Measurements from ENCODE around the gene SMARCA2.
A peak's percentile ranks its signal among the peaks of the same experiment; 100 is the strongest.

SMARCA2 gene

DNA sequence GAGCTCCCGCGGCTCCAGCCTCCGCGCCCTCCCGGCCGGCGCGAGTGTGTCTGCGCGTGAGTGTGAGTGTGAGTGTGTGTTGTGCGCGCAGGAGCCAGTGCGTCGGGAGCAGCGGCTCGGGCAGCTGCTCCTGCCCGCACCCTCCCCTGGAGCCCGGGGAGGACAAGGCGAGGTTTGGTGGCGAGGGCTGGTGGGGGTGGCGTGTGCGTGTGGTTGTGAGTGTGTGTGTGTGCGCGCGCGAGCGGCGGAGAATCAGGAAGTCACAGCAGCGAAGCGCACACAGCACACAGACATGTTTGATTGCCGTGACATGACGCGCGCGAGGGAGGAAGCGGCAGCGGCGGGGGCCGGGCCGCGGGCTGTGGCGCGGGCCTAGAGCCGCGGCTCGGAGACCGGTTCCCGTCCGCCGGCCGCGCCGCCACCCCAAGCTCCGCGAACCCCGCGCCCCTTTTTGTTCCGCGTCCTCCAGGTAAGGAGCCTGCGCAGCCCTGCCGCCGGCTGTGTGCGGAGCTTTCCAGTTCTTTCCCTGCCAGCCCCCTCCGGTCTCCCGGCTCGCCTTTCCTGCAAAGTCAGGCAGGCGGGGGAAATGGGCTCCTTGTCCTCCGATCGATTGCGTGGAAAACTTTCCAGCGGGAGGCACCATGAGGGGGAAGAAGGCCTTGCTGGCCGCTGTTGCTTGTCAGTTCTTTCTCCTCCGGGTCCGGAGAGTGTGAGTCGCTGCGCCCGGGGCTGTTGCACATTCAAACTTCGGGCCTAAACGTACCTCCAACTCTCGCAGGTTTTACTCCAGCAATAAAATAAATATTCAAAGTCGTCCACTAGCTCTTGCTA is 2.4 kb downstream of the SMARCA2 start:
- Histone ChIP-seq H3K4me3 (ENCODE audit: low read length) (peak overlapping the region; percentile 80), H3K27me3 (ENCODE audit: control insufficient read depth, insufficient read depth, low read length) (peaks cover 6% of the 10 kb centered on the region), H3K9me3 (ENCODE audit: control insufficient read depth, low read length) (no peaks in the 10 kb centered on the region), H3K9ac (ENCODE audit: low read length) (peak overlapping the region; percentile 88), H3K4me1 (ENCODE audit: control insufficient read depth, insufficient read depth, low read length) (peaks cover 16% of the 10 kb centered on the region), H3K36me3 (ENCODE audit: control insufficient read depth, insufficient read depth, low read length) (no peaks in the 10 kb centered on the region)

GRCh38 chr9:2018162-2018643 is 3.1 kb downstream of the SMARCA2 start:
- Histone ChIP-seq H3K27me3 (ENCODE audit: control insufficient read depth, insufficient read depth, low read length) (peaks cover 6% of the 10 kb centered on the region), H3K9ac (ENCODE audit: low read length) (peak overlapping the region; percentile 88), H3K4me3 (ENCODE audit: low read length) (peak overlapping the region; percentile 80), H3K36me3 (ENCODE audit: control insufficient read depth, insufficient read depth, low read length) (no peaks in the 10 kb centered on the region), H3K9me3 (ENCODE audit: control insufficient read depth, low read length) (no peaks in the 10 kb centered on the region), H3K4me1 (ENCODE audit: control insufficient read depth, insufficient read depth, low read length) (peaks cover 22% of the 10 kb centered on the region)

- H3K4me1 ChIP-seq (ENCODE audit: control insufficient read depth, insufficient read depth, low read length) = peaks cover 27% of the 10 kb centered on the region
- H3K36me3 ChIP-seq (ENCODE audit: control insufficient read depth, insufficient read depth, low read length) = no peaks in the 10 kb centered on the region
- peak overlapping the region; percentile 80 for H3K4me3 ChIP-seq (ENCODE audit: low read length)
- peak overlapping the region; percentile 88 for H3K9ac ChIP-seq (ENCODE audit: low read length)
- H3K27me3 ChIP-seq (ENCODE audit: control insufficient read depth, insufficient read depth, low read length) = peaks cover 2% of the 10 kb centered on the region
- H3K9me3 ChIP-seq (ENCODE audit: control insufficient read depth, low read length) = no peaks in the 10 kb centered on the region
Measured at GRCh38 chr9:2018764-2019558, 3.8 kb downstream of the SMARCA2 start.

DNA sequence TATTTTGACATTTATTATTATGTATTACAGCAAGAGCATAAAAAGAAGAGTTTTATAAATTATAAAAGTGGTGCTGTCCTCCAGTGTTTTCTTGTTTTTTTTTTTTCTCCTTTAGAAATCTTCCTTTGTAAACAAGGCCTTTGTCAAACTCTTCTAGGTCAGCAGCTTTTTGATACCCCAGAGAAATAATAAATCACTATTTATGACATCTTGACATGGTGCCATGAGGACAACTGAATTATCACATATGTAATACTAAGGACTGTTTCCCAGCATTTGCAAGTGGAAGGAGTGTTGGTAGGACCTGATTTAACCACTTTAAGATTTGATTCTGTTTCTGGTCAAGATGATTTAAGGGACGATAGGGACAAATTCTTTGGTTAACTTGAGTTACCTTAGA is 4.6 kb downstream of the SMARCA2 start:
- peaks cover 27% of the 10 kb centered on the region for H3K4me1 ChIP-seq (ENCODE audit: control insufficient read depth, insufficient read depth, low read length)
- no peaks in the 10 kb centered on the region for H3K9me3 ChIP-seq (ENCODE audit: control insufficient read depth, low read length)
- no peak overlapping the region for H3K4me3 ChIP-seq (ENCODE audit: low read length)
- no peaks in the 10 kb centered on the region for H3K27me3 ChIP-seq (ENCODE audit: control insufficient read depth, insufficient read depth, low read length)
- no peaks in the 10 kb centered on the region for H3K36me3 ChIP-seq (ENCODE audit: control insufficient read depth, insufficient read depth, low read length)
- H3K9ac ChIP-seq (ENCODE audit: low read length) = no peak overlapping the region

- Histone ChIP-seq H3K9ac (ENCODE audit: low read length) (no peak overlapping the region), H3K27me3 (ENCODE audit: control insufficient read depth, insufficient read depth, low read length) (no peaks in the 10 kb centered on the region), H3K9me3 (ENCODE audit: control insufficient read depth, low read length) (no peaks in the 10 kb centered on the region), H3K36me3 (ENCODE audit: control insufficient read depth, insufficient read depth, low read length) (no peaks in the 10 kb centered on the region), H3K4me1 (ENCODE audit: control insufficient read depth, insufficient read depth, low read length) (peaks cover 27% of the 10 kb centered on the region), H3K4me3 (ENCODE audit: low read length) (no peak overlapping the region)
Measured at GRCh38 chr9:2021731-2022130, 6.6 kb downstream of the SMARCA2 start.

GRCh38 chr9:2022560-2022959 is 7.4 kb downstream of the SMARCA2 start:
- Histone ChIP-seq H3K27me3 (ENCODE audit: control insufficient read depth, insufficient read depth, low read length) (no peaks in the 10 kb centered on the region), H3K4me1 (ENCODE audit: control insufficient read depth, insufficient read depth, low read length) (peaks cover 27% of the 10 kb centered on the region), H3K36me3 (ENCODE audit: control insufficient read depth, insufficient read depth, low read length) (no peaks in the 10 kb centered on the region), H3K9me3 (ENCODE audit: control insufficient read depth, low read length) (no peaks in the 10 kb centered on the region), H3K4me3 (ENCODE audit: low read length) (no peak overlapping the region), H3K9ac (ENCODE audit: low read length) (no peak overlapping the region)

GRCh38 chr9:2023042-2023441 is 7.9 kb downstream of the SMARCA2 start:
- Histone ChIP-seq H3K4me1 (ENCODE audit: control insufficient read depth, insufficient read depth, low read length) (peaks cover 27% of the 10 kb centered on the region), H3K9ac (ENCODE audit: low read length) (no peak overlapping the region), H3K9me3 (ENCODE audit: control insufficient read depth, low read length) (no peaks in the 10 kb centered on the region), H3K36me3 (ENCODE audit: control insufficient read depth, insufficient read depth, low read length) (no peaks in the 10 kb centered on the region), H3K27me3 (ENCODE audit: control insufficient read depth, insufficient read depth, low read length) (no peaks in the 10 kb centered on the region), H3K4me3 (ENCODE audit: low read length) (no peak overlapping the region)

DNA sequence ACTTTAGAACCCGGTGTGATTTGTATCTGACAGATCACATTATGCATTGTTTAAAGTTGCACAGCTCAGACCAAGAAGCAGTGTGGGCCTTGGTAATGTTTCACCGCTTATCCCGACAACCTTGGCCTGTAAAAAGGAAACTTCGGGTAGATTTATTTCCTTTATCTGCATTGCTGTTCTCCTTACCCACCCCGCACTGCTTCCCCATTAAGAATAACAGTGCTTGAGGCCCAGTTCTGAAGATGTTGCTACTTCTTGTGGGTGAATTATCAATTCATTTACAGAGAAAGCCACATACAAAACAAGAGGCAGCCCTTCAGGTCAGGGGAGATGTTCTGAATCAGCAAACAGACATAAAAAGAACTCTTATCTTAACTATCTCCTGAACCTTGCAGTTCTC is 8.4 kb downstream of the SMARCA2 start:
- Histone ChIP-seq H3K9me3 (ENCODE audit: control insufficient read depth, low read length) (no peaks in the 10 kb centered on the region), H3K27me3 (ENCODE audit: control insufficient read depth, insufficient read depth, low read length) (no peaks in the 10 kb centered on the region), H3K4me3 (ENCODE audit: low read length) (no peak overlapping the region), H3K36me3 (ENCODE audit: control insufficient read depth, insufficient read depth, low read length) (no peaks in the 10 kb centered on the region), H3K4me1 (ENCODE audit: control insufficient read depth, insufficient read depth, low read length) (peaks cover 23% of the 10 kb centered on the region), H3K9ac (ENCODE audit: low read length) (no peak overlapping the region)

GRCh38 chr9:2024888-2025782 is 10.0 kb downstream of the SMARCA2 start:
- Histone ChIP-seq H3K9ac (ENCODE audit: low read length) (no peak overlapping the region), H3K9me3 (ENCODE audit: control insufficient read depth, low read length) (no peaks in the 10 kb centered on the region), H3K36me3 (ENCODE audit: control insufficient read depth, insufficient read depth, low read length) (no peaks in the 10 kb centered on the region), H3K4me1 (ENCODE audit: control insufficient read depth, insufficient read depth, low read length) (peaks cover 22% of the 10 kb centered on the region), H3K4me3 (ENCODE audit: low read length) (no peak overlapping the region), H3K27me3 (ENCODE audit: control insufficient read depth, insufficient read depth, low read length) (no peaks in the 10 kb centered on the region)

DNA sequence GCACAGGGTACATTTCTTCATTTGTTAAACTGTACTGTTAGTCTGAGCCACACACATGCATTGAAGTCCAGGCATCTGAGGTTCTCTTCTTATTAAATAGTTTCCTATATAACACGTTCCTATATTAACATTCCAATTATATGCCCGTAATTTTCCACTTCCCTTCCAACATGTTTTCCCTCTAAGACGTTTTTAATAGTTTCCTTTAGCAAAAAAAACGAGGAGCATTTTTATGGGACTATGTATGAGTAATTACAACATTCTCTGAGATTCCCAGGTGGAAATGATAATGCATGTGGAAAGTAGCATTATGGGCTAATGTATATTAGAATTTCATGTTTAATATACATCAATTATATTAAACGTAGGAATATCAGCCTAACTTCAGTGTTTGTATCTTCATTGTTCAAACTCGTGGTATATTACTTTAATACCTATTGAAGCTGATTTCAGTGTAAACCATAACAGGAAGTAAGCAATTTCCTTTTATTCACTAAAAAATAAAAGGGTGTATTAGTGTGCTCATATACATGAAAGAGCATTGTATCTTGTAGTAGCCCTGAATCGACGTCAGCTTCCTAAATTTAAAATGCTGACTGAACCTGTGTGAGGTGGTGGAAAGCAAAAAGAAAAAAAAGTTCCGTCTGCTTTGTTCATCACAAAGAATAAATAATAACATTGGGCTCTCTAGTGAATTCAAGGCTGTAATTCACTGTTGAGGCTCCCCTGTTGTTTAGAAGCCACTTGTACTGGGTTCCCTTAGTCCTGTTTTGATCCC is 11.3 kb downstream of the SMARCA2 start:
- Histone ChIP-seq H3K36me3 (ENCODE audit: control insufficient read depth, insufficient read depth, low read length) (no peaks in the 10 kb centered on the region), H3K4me1 (ENCODE audit: control insufficient read depth, insufficient read depth, low read length) (peaks cover 22% of the 10 kb centered on the region), H3K4me3 (ENCODE audit: low read length) (no peak overlapping the region), H3K27me3 (ENCODE audit: control insufficient read depth, insufficient read depth, low read length) (no peaks in the 10 kb centered on the region), H3K9me3 (ENCODE audit: control insufficient read depth, low read length) (no peaks in the 10 kb centered on the region), H3K9ac (ENCODE audit: low read length) (no peak overlapping the region)

GRCh38 chr9:2027543-2028160 is 12.5 kb downstream of the SMARCA2 start:
- Histone ChIP-seq H3K9me3 (ENCODE audit: control insufficient read depth, low read length) (no peaks in the 10 kb centered on the region), H3K27me3 (ENCODE audit: control insufficient read depth, insufficient read depth, low read length) (no peaks in the 10 kb centered on the region), H3K4me3 (ENCODE audit: low read length) (no peak overlapping the region), H3K9ac (ENCODE audit: low read length) (no peak overlapping the region), H3K4me1 (ENCODE audit: control insufficient read depth, insufficient read depth, low read length) (peaks cover 10% of the 10 kb centered on the region), H3K36me3 (ENCODE audit: control insufficient read depth, insufficient read depth, low read length) (no peaks in the 10 kb centered on the region)

Data from mucosa of stomach (tissue), 1 donor.